Mesendoderm (in vitro differentiated cells): Measurements from ENCODE around the gene DNM3.

Source experiments
- DNase-seq: peaks from one replicate; pipeline ENCODE4 v3.0.0; 2013
- H2AK5ac ChIP-seq: 2 replicates; pipeline ENCODE4 v1.6.1; 2013; ENCODE audit warnings: low read length, inconsistent platforms
- H2BK120ac ChIP-seq: 2 replicates; pipeline ENCODE4 v1.6.1; 2013; ENCODE audit warnings: low read depth, mild to moderate bottlenecking, low read length, moderate library complexity, mixed read lengths
- H2BK15ac ChIP-seq: replicated peaks from 2 replicates; pipeline ENCODE4 v1.6.1; 2013; ENCODE audit warnings: low read depth, mild to moderate bottlenecking, moderate library complexity
- H2BK5ac ChIP-seq: 2 replicates; pipeline ENCODE4 v1.6.1; 2013; ENCODE audit warnings: low read length, inconsistent platforms
- H3K18ac ChIP-seq: 2 replicates; pipeline ENCODE4 v1.6.1; 2013; ENCODE audit warnings: mild to moderate bottlenecking, low read length, mixed read lengths
- H3K23ac ChIP-seq: one replicate; pipeline ENCODE4 v1.6.1; 2013; ENCODE audit warnings: low read length
- H3K27ac ChIP-seq: 2 replicates; pipeline ENCODE4 v1.5.1; 2013; ENCODE audit warnings: low read depth, mild to moderate bottlenecking, inconsistent platforms, low read length, moderate library complexity
- H3K27me3 ChIP-seq: 2 replicates; pipeline ENCODE4 v1.6.1; 2013; ENCODE audit warnings: low read length, control low read depth, mild to moderate bottlenecking, inconsistent platforms; ENCODE audit not compliant: insufficient read depth, poor library complexity
- H3K36me3 ChIP-seq: 2 replicates; pipeline ENCODE4 v1.6.1; 2013; ENCODE audit warnings: low read length, inconsistent platforms; ENCODE audit not compliant: control insufficient read depth, insufficient read depth
- H3K4ac ChIP-seq: one replicate; pipeline ENCODE4 v1.6.1; 2013; ENCODE audit warnings: low read depth, mild to moderate bottlenecking, low read length, moderate library complexity
- H3K4me1 ChIP-seq: 2 replicates; pipeline ENCODE4 v1.6.1; 2013; ENCODE audit warnings: low read depth, low read length, inconsistent platforms; ENCODE audit not compliant: control insufficient read depth
- H3K4me2 ChIP-seq: 2 replicates; pipeline ENCODE4 v1.6.1; 2013; ENCODE audit warnings: low read length
- H3K4me3 ChIP-seq: 2 replicates; pipeline ENCODE4 v1.5.1; 2013; ENCODE audit warnings: mild to moderate bottlenecking, low read length
- H3K56ac ChIP-seq: one replicate; pipeline ENCODE4 v1.6.1; 2013; ENCODE audit warnings: low read length
- H3K79me1 ChIP-seq: 2 replicates; pipeline ENCODE4 v1.6.1; 2013; ENCODE audit warnings: low read length, inconsistent platforms
- H3K79me2 ChIP-seq: 2 replicates; pipeline ENCODE4 v1.6.1; 2013; ENCODE audit warnings: mild to moderate bottlenecking, low read length; ENCODE audit not compliant: control insufficient read depth, insufficient read depth
- H3K9ac ChIP-seq: 2 replicates; pipeline ENCODE4 v1.6.1; 2013; ENCODE audit warnings: low read length, inconsistent platforms
- H4K5ac ChIP-seq: one replicate; pipeline ENCODE4 v1.6.1; 2013; ENCODE audit warnings: low read length
- H4K8ac ChIP-seq: one replicate; pipeline ENCODE4 v1.6.1; 2013; ENCODE audit warnings: low read depth, mild to moderate bottlenecking, control low read depth, low read length, moderate library complexity
- WGBS: extraction: QIAGEN DNeasy Blood & Tissue Kit; methylation state at CpG from one replicate; pipeline ENCODE4 v1.1.7; 2013; ENCODE audit warnings: low lambda C conversion rate, missing lambda C conversion rate; ENCODE audit not compliant: insufficient coverage; ENCODE audit errors: extremely low coverage; 5-methylcytosine and 5-hydroxymethylcytosine counted together

The DNM3 gene

DNA sequence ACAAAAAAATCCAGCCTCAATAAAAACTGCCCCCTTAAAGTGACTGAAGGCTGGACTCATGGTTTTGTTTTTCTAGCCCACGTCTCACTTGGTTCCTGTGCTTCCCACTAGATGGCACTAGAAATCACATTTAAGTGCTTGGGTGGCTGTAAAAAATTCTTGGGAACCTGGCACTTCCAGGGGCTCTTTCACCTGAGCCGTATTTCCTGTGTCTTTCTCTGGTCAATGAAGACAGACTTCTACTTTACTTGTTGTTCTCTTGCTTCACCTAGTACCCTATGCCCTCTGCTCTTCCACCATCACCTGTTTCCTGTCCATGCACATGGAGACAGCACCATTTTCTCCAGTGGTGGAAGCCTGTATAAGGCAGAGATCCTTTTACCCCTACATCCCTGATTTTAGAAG lies 39.8 kb upstream of the DNM3 start:
- H3K9ac ChIP-seq: no peak overlapping the region
- no peak overlapping the region for H3K4me2 ChIP-seq
- no peak overlapping the region for H4K5ac ChIP-seq
- no peak overlapping the region for H4K8ac ChIP-seq
- no peaks in the 10 kb centered on the region for H3K79me1 ChIP-seq
- H3K23ac ChIP-seq: no peak overlapping the region
- H2BK120ac ChIP-seq: no peak overlapping the region
- H3K79me2 ChIP-seq: no peaks in the 10 kb centered on the region
- no peak overlapping the region for H3K18ac ChIP-seq
- no CpG with 5 or more reads among the region's 2 CpGs for WGBS
- H3K4ac ChIP-seq: no peak overlapping the region
- H3K27ac ChIP-seq: no peak overlapping the region
- H3K56ac ChIP-seq: peak overlapping the region; percentile 57
- H2BK5ac ChIP-seq: no peak overlapping the region
- no peaks in the 10 kb centered on the region for H3K36me3 ChIP-seq
- peak; percentile 80 for DNase-seq
- H2AK5ac ChIP-seq: no peak overlapping the region
- H2BK15ac ChIP-seq: no peak overlapping the region
- H3K4me3 ChIP-seq: no peak overlapping the region
- no peaks in the 10 kb centered on the region for H3K4me1 ChIP-seq
- H3K27me3 ChIP-seq: no peaks in the 10 kb centered on the region

DNA sequence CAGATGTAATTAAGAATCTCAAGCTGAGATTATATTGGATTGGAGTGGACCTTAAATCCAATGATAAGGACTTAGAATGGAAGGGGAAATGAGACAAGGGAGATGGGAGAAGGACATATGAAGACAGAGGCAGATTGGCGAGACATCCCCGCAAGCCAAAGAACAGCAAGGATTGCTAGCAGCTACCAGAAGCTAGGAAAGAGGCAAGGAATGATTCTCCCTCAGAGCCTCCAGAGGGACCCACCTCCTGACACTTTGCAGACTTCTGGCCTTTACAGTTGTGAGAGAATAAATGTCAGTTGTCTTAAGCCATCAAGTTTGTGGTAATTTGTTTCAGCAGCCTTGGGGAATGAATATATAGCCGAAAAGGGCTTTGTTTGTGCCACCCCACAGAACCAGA lies 39.1 kb upstream of the DNM3 start:
- no peak overlapping the region for H2BK15ac ChIP-seq
- H3K23ac ChIP-seq: no peak overlapping the region
- DNase-seq: peak; percentile 52
- no peak overlapping the region for H2AK5ac ChIP-seq
- H3K9ac ChIP-seq: no peak overlapping the region
- no peak overlapping the region for H3K18ac ChIP-seq
- H3K27me3 ChIP-seq: no peaks in the 10 kb centered on the region
- no peaks in the 10 kb centered on the region for H3K4me1 ChIP-seq
- no peak overlapping the region for H4K5ac ChIP-seq
- H2BK5ac ChIP-seq: no peak overlapping the region
- H4K8ac ChIP-seq: no peak overlapping the region
- H3K79me2 ChIP-seq: no peaks in the 10 kb centered on the region
- H3K27ac ChIP-seq: no peak overlapping the region
- no CpG with 5 or more reads among the region's 3 CpGs for WGBS
- no peaks in the 10 kb centered on the region for H3K79me1 ChIP-seq
- no peak overlapping the region for H2BK120ac ChIP-seq
- H3K36me3 ChIP-seq: no peaks in the 10 kb centered on the region
- H3K56ac ChIP-seq: no peak overlapping the region
- H3K4me3 ChIP-seq: no peak overlapping the region
- no peak overlapping the region for H3K4me2 ChIP-seq
- no peak overlapping the region for H3K4ac ChIP-seq

DNA sequence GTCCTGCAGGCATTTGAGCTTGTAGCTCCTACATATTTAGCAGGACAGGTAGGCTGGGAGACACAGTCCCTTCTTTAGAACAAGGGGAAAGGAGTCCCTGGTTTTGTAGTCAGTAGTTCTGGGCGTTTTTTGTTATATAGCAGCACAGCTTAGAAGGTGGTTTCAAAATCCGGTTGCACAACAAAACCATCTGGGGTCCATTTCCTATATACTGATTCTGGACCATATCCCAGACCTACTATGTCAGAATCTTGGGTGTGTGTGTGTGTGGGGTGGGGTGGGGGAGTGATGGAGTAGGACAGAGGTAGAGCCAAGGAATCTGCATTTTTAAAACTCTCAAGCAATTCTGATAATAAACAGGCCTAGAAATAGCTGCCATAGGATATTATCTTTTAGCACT lies 38.3 kb upstream of the DNM3 start:
- Histone ChIP-seq H2BK15ac (no peak overlapping the region), H4K5ac (no peak overlapping the region), H2AK5ac (no peak overlapping the region), H4K8ac (no peak overlapping the region), H3K23ac (no peak overlapping the region), H3K4ac (no peak overlapping the region), H3K79me2 (no peaks in the 10 kb centered on the region), H3K4me3 (no peak overlapping the region), H3K18ac (no peak overlapping the region), H2BK120ac (no peak overlapping the region), H3K56ac (no peak overlapping the region), H3K4me1 (no peaks in the 10 kb centered on the region), H3K4me2 (no peak overlapping the region), H3K36me3 (no peaks in the 10 kb centered on the region), H3K27ac (no peak overlapping the region), H2BK5ac (no peak overlapping the region), H3K27me3 (no peaks in the 10 kb centered on the region), H3K9ac (no peak overlapping the region), H3K79me1 (no peaks in the 10 kb centered on the region)
- WGBS: no CpG with 5 or more reads among the region's 2 CpGs
- no peak for DNase-seq

DNA sequence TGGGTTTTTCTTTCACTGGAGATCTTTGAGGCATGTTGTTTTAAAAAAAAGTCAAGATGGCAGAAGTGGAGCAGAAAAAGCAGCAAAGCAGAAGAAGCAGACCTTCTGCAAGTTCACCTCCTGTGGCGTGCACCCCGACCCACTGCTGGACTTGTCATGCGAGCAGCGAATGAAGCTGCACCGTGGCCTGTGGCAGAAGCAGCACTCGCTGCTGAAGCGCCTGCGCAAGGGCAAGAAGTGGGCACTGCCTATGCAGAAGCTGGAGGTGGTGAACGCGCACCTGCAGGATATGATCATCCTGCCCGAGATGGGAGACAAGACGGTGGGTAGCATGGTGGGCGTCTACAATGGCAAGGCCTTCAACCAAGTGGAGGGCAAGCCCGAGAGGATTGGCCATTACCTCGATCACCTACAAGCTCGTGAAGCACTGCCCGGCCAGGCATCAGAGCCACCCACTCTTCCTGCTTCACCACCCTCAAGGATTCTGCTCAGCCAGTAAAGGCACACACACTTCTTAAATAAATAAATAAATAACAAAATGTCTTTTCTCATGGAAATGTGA lies 37.8 kb upstream of the DNM3 start:
- H4K8ac ChIP-seq: no peak overlapping the region
- no peak overlapping the region for H3K4ac ChIP-seq
- WGBS: no CpG with 5 or more reads among the region's 17 CpGs
- DNase-seq: no peak
- H3K79me1 ChIP-seq: no peaks in the 10 kb centered on the region
- H3K4me1 ChIP-seq: no peaks in the 10 kb centered on the region
- no peak overlapping the region for H4K5ac ChIP-seq
- no peaks in the 10 kb centered on the region for H3K27me3 ChIP-seq
- H3K4me2 ChIP-seq: no peak overlapping the region
- H3K18ac ChIP-seq: no peak overlapping the region
- no peak overlapping the region for H2BK15ac ChIP-seq
- H2BK120ac ChIP-seq: no peak overlapping the region
- H3K56ac ChIP-seq: no peak overlapping the region
- H3K9ac ChIP-seq: no peak overlapping the region
- H3K23ac ChIP-seq: no peak overlapping the region
- no peak overlapping the region for H2AK5ac ChIP-seq
- no peak overlapping the region for H3K4me3 ChIP-seq
- H3K79me2 ChIP-seq: no peaks in the 10 kb centered on the region
- no peak overlapping the region for H2BK5ac ChIP-seq
- no peak overlapping the region for H3K27ac ChIP-seq
- no peaks in the 10 kb centered on the region for H3K36me3 ChIP-seq

DNA sequence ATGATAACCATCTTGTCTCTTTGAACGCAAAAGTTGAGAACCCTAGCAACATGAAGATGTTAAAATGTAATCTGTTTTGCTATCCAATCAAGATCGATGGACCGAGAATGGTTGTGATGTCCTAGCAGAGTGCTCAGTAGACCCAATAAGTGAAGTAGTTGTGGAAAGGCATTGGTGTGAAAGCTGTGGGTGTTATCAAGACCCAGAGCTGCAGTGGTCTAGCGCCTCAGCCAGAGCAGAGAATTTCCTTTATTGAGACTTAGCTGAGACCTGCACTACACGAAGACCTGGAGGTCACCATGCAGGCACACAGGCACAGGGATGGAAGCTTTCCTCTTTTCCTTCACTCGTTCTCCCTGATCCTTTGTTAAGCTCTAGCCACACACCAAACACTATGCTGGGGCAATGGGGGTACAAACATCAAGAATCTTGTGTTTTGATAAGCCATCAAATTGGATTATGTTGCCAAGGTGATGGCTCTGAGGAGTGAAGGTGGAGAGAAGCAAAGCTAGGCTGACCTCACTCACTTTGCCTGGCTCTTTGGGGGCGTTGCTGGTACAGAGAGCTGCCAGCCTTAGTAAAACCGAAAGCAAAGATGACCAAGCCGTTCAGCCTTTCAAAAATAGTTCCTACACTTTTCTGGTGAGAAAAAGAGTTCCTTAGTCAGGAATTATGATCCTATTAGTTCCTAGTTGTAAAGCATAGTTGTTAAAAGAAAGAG lies 35.7 kb upstream of the DNM3 start:
- no peak overlapping the region for H4K8ac ChIP-seq
- WGBS: no CpG with 5 or more reads among the region's 9 CpGs

DNA sequence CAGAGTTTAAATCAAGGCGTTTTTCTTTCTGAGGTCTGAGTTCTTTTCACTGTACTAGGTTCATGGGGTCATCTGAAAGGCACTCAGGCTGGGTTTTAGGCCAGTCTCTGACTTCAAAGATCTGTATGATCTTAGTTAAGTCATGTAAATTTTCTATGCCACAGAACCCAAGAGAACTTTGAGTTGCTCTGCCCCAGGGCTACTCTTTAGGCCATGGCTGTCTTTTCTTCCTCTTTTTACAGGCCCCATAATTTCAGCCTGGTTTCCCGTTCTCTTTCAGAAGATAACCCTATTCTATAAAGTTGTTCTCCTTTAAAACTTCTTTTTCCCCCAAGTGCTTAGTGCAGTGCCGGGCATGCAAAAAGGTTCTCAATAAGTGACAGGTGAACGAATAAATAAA lies 33.7 kb upstream of the DNM3 start:
- Histone ChIP-seq H2BK120ac (no peak overlapping the region), H3K18ac (no peak overlapping the region), H4K8ac (no peak overlapping the region), H2AK5ac (no peak overlapping the region), H3K36me3 (no peaks in the 10 kb centered on the region), H3K79me2 (no peaks in the 10 kb centered on the region), H3K4ac (no peak overlapping the region), H3K4me3 (no peak overlapping the region), H3K27me3 (no peaks in the 10 kb centered on the region), H3K4me1 (no peaks in the 10 kb centered on the region), H3K27ac (no peak overlapping the region), H3K56ac (no peak overlapping the region), H3K4me2 (no peak overlapping the region), H3K9ac (no peak overlapping the region), H2BK5ac (no peak overlapping the region), H3K23ac (no peak overlapping the region), H2BK15ac (no peak overlapping the region), H3K79me1 (no peaks in the 10 kb centered on the region), H4K5ac (no peak overlapping the region)
- no CpG with 5 or more reads among the region's 4 CpGs for WGBS
- no peak for DNase-seq

More for the DNA sequence above, 35.7 kb upstream of the DNM3 start:
- Histone ChIP-seq H3K4ac (no peak overlapping the region), H3K79me2 (no peaks in the 10 kb centered on the region), H2BK5ac (no peak overlapping the region), H2BK15ac (no peak overlapping the region), H3K36me3 (no peaks in the 10 kb centered on the region), H3K4me2 (no peak overlapping the region), H3K56ac (no peak overlapping the region), H3K79me1 (no peaks in the 10 kb centered on the region), H3K23ac (no peak overlapping the region), H2AK5ac (no peak overlapping the region), H3K27me3 (no peaks in the 10 kb centered on the region), H3K18ac (no peak overlapping the region), H3K27ac (no peak overlapping the region), H4K5ac (no peak overlapping the region), H2BK120ac (no peak overlapping the region), H3K4me1 (no peaks in the 10 kb centered on the region), H3K9ac (no peak overlapping the region), H3K4me3 (no peak overlapping the region)
- DNase-seq: peak; percentile 81
